ENCODE data around the gene OXSR1.
"Not testable (repeated sequence)": the region's sequence is repeated elsewhere in the genome, so short reads cannot be mapped to it uniquely, and the experiment has no call there.

The OXSR1 gene

GRCh38 chr3:38222032-38222634 is 56.8 kb downstream of the OXSR1 start:
- DNase-seq (ENCODE audit: low read depth in 2 of 2): no peak

- DNase-seq (ENCODE audit: low read depth in 2 of 2): no peak
These were observed 59.0 kb downstream of the OXSR1 start for GRCh38 chr3:38224357-38224756.

GRCh38 chr3:38226273-38226672 is 60.9 kb downstream of the OXSR1 start:
- no peak for DNase-seq (ENCODE audit: low read depth in 2 of 2)

GRCh38 chr3:38227989-38228388 is 62.7 kb downstream of the OXSR1 start:
- DNase-seq (ENCODE audit: low read depth in 2 of 2): no peak

GRCh38 chr3:38229036-38229435 is 63.7 kb downstream of the OXSR1 start:
- no peak for DNase-seq (ENCODE audit: low read depth in 2 of 2)

- DNase-seq (ENCODE audit: low read depth in 2 of 2): no peak
These were observed 67.4 kb downstream of the OXSR1 start for GRCh38 chr3:38232701-38233100.

GRCh38 chr3:38235466-38235865 is 70.1 kb downstream of the OXSR1 start:
- DNase-seq (ENCODE audit: low read depth in 2 of 2): no peak

- DNase-seq (ENCODE audit: low read depth in 2 of 2): no peak
These were observed 73.2 kb downstream of the OXSR1 start for GRCh38 chr3:38238416-38239008.

GRCh38 chr3:38242812-38243211 is 77.5 kb downstream of the OXSR1 start:
- not testable (repeated sequence) for DNase-seq (ENCODE audit: low read depth in 2 of 2)

- DNase-seq (ENCODE audit: low read depth in 2 of 2): no peak
These were observed 80.6 kb downstream of the OXSR1 start for GRCh38 chr3:38245930-38246329.

GRCh38 chr3:38247366-38248035 is 82.2 kb downstream of the OXSR1 start:
- no peak for DNase-seq (ENCODE audit: low read depth in 2 of 2)

GRCh38 chr3:38250198-38250597 is 84.9 kb downstream of the OXSR1 start:
- no peak for DNase-seq (ENCODE audit: low read depth in 2 of 2)

- DNase-seq (ENCODE audit: low read depth in 2 of 2): no peak
These were observed 85.9 kb downstream of the OXSR1 start for GRCh38 chr3:38251197-38251596.

GRCh38 chr3:38253704-38254103 is 88.4 kb downstream of the OXSR1 start:
- no peak for DNase-seq (ENCODE audit: low read depth in 2 of 2)

- no peak for DNase-seq (ENCODE audit: low read depth in 2 of 2)
These were observed 89.5 kb downstream of the OXSR1 start for GRCh38 chr3:38254872-38255271.

- DNase-seq (ENCODE audit: low read depth in 2 of 2): no peak
These were observed 90.3 kb downstream of the OXSR1 start for GRCh38 chr3:38255627-38256026.

- no peak for DNase-seq (ENCODE audit: low read depth in 2 of 2)
These were observed 92.2 kb downstream of the OXSR1 start for GRCh38 chr3:38257583-38257982.

GRCh38 chr3:38260474-38260873 is 95.1 kb downstream of the OXSR1 start:
- DNase-seq (ENCODE audit: low read depth in 2 of 2): no peak

- no peak for DNase-seq (ENCODE audit: low read depth in 2 of 2)
These were observed 99.0 kb downstream of the OXSR1 start for GRCh38 chr3:38264353-38264771.

- no peak for DNase-seq (ENCODE audit: low read depth in 2 of 2)
These were observed 99.4 kb downstream of the OXSR1 start for GRCh38 chr3:38264779-38265178.

GRCh38 chr3:38265604-38266307 is 100.4 kb downstream of the OXSR1 start, which contains the start of gene SLC22A13:
Gene SLC22A13 (plus strand): TSS chr3:38265812. CDS start chr3:38265861, 49 bp downstream.
- DNase-seq (ENCODE audit: low read depth in 2 of 2): no peak

GRCh38 chr3:38266810-38267209 is 101.5 kb downstream of the OXSR1 start:
- no peak for DNase-seq (ENCODE audit: low read depth in 2 of 2)

GRCh38 chr3:38267662-38268061 is 102.3 kb downstream of the OXSR1 start:
- no peak for DNase-seq (ENCODE audit: low read depth in 2 of 2)

Measured in activated CD4-positive, alpha-beta T cell treated with anti-CD3 and anti-CD28 coated beads for 24 hours (primary cell).